GM12878 (cell line): ENCODE data around the gene ATP1B2.

ENCODE experiments used
- BCL11A ChIP-seq: IDR thresholded peaks from 2 replicates; pipeline ENCODE4 v1.6.1; 2011; ENCODE audit warnings: low read depth, low read length
- BHLHE40 ChIP-seq, 2 experiments: fragments of 450-650 bp in 1 of 2; IDR thresholded peaks; 2 replicates each; pipeline ENCODE4 v1.6.1; 2011 to 2017; ENCODE audit warnings: low read depth in 2 of 2, borderline replicate concordance in 1 of 2, improper control_type of control experiment in 1 of 2, low read length in 1 of 2, mild to moderate bottlenecking in 1 of 2
- EZH2 ChIP-seq: IDR thresholded peaks from 2 replicates; pipeline ENCODE4 v1.6.1; 2012; ENCODE audit warnings: low read depth, mild to moderate bottlenecking, control low read depth, inconsistent platforms, low read length, borderline replicate concordance; ENCODE audit not compliant: control insufficient read depth
- YY1 ChIP-seq: IDR thresholded peaks from 2 replicates; pipeline ENCODE4 v1.6.1; 2011; ENCODE audit warnings: low read depth, mild to moderate bottlenecking, low read length

- TF ChIP-seq EZH2 (no peak), BHLHE40 (IDR thresholded peaks at IDR 0.05; ENCODE audit: borderline replicate concordance in 1 of 2, low read depth in 2 of 2, low read length in 1 of 2) (no peak), YY1 (no peak), BCL11A (no peak)
Measured at GRCh38 chr17:7701681-7702080, 51.0 kb downstream of the ATP1B2 start.
